Activated naive CD4-positive, alpha-beta T cell treated with anti-CD3 and anti-CD28 coated beads for 36 hours (primary cell): ENCODE results near the gene ACCSL. TPM values are rescaled to one million over a fixed set of nuclear protein-coding genes. Genes with fewer than 3 reads are reported as not detected.

Experiments used
- CTCF ChIA-PET: fragments of 350-600 bp; sonication (Branson Sonifier 250); formaldehyde crosslinking; loops from one replicate; lab custom pipeline; 2021; ENCODE audit warnings: antibody characterized with exemption; lab: Charles Lee
- DNase-seq: peaks from one replicate; pipeline ENCODE4 v3.0.0-alpha.2; 2020
- H3K27ac Mint-ChIP-seq: one replicate; pipeline ENCODE4 v1.8.0; 2021; ENCODE audit warnings: mild to moderate bottlenecking, mixed read lengths
- H3K27me3 Mint-ChIP-seq: one replicate; pipeline ENCODE4 v1.8.0; 2021; ENCODE audit warnings: low read depth, mixed read lengths
- H3K36me3 Mint-ChIP-seq: one replicate; pipeline ENCODE4 v1.8.0; 2021; ENCODE audit warnings: low read depth, mixed read lengths
- H3K4me1 Mint-ChIP-seq: one replicate; pipeline ENCODE4 v1.8.0; 2021; ENCODE audit warnings: low read depth, mixed read lengths
- H3K4me3 Mint-ChIP-seq: one replicate; pipeline ENCODE4 v1.8.0; 2021; ENCODE audit warnings: mild to moderate bottlenecking, moderate library complexity, mixed read lengths
- H3K9me3 Mint-ChIP-seq: one replicate; pipeline ENCODE4 v1.8.0; 2021; ENCODE audit warnings: mixed read lengths
- intact Hi-C: fragments of 100-400 bp; cut with micrococcal nuclease; formaldehyde crosslinking; loops from one replicate; pipeline ENCODE4 v1.15.1; 2023
- total RNA-seq, 2 experiments: library from RNA; stranded (reverse); gene quantifications; one replicate each; pipeline ENCODE4 v1.2.3, GENCODE V29; 2021

Gene ACCSL
- total RNA-seq, 2 experiments from 2014 or later = not detected

DNA sequence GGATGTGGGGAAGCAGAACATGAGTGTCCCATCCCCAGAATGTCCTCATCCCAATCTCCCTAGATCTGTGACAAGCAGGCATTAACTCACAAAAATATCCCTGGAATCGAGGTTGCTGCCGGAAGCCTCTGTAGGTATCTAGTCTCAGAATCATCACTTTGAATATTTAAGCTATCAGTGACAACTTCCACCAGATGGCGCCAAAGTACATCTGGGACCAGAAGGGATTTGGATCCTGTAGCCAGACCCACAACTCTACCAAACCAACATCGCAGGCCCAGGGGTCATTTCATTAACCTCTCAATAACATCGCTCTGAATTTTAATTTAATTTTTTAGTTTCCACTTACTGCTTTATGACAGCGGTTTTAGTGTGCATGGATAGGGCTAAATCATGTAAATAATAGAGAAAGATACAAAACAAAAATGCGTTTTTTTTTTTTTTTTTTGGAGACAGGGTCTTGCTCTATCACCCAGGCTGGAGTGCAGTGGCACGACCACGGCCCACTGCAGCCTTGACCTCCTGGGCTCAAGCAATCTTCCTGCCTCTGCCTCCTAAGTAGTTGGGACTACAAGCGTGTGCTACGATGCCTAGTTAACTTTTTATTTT lies 46.6 kb downstream of the ACCSL start:
- Mint-ChIP-seq H3K27ac (no peak overlapping the region), H3K4me1 (peaks cover 21% of the 10 kb centered on the region), H3K9me3 (no peaks in the 10 kb centered on the region), H3K4me3 (peak overlapping the region; percentile 55), H3K36me3 (no peaks in the 10 kb centered on the region), H3K27me3 (no peaks in the 10 kb centered on the region)
- peak; percentile 91 for DNase-seq
- CTCF ChIA-PET = interaction anchor here (0.6 to 5.3 kb wide), 23 partner anchors 10 to 446 kb away, joined by 3 to 60 read pairs (median 4); partner anchors contain the start of gene ACCS
- intact Hi-C loops = loop anchor here (1.0 to 10.0 kb wide), 4 partner anchors 24 to 520 kb away; no protein-coding TSS in a partner anchor

DNA sequence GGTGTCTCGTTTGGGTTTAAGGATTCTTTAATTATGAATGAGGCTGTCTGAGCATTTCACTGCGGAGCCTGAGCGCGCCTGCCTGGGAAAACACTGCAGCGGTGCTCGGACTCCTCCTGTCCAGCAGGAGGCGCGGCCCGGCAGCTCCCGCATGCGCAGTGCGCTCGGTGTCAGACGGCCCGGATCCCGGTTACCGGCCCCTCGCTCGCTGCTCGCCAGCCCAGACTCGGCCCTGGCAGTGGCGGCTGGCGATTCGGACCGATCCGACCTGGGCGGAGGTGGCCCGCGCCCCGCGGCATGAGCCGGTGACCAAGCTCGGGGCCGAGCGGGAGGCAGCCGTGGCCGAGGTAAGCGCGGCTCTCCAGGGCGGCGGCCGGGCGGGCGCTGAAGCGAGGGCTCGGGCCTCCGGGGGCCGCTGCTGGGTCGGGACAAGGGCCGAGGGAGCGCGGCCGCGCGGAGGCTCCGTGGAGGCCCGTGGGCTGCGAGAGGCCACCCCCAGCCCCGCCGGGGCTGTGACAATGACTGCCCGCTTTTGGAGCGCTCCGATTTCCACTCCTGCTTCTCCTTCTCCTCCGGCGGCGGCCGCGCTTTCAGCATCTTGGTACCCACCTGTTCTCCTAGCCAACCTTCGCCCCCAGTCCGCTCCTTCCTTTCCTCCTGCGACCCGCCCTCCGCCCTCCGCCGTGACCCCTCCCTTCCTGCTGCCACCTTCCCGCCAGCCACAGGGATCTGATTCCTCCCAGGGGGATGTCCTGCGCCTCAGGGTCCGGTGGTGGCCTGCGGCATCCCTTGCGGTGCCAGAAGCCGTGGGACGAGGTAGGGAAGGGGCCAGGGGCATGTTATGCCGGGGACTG lies 48.0 kb downstream of the ACCSL start, which contains the start of gene EXT2:
Gene EXT2 (plus strand): TSS at position 173 of the 854 bp plus-strand sequence. CDS start 12,035 bp downstream, outside the sequence.
- peaks cover 24% of the 10 kb centered on the region for H3K4me1 Mint-ChIP-seq
- intact Hi-C loops = loop anchor here (1.0 to 10.0 kb wide), 5 partner anchors 15 to 519 kb away; partner anchors contain the start of gene ACCS
- CTCF ChIA-PET = interaction anchor here (0.7 to 5.3 kb wide), 13 partner anchors 9 to 444 kb away, joined by 3 to 60 read pairs (median 4); no protein-coding TSS in a partner anchor
- peak; percentile 84 for DNase-seq
- H3K27ac Mint-ChIP-seq = no peak within 1 kb of the TSS
- peak within 1 kb of the TSS; percentile 87 for H3K4me3 Mint-ChIP-seq
- H3K36me3 Mint-ChIP-seq = peaks cover 1% of the 10 kb centered on the region
- no peaks in the 10 kb centered on the region for H3K27me3 Mint-ChIP-seq
- H3K9me3 Mint-ChIP-seq = no peaks in the 10 kb centered on the region

DNA sequence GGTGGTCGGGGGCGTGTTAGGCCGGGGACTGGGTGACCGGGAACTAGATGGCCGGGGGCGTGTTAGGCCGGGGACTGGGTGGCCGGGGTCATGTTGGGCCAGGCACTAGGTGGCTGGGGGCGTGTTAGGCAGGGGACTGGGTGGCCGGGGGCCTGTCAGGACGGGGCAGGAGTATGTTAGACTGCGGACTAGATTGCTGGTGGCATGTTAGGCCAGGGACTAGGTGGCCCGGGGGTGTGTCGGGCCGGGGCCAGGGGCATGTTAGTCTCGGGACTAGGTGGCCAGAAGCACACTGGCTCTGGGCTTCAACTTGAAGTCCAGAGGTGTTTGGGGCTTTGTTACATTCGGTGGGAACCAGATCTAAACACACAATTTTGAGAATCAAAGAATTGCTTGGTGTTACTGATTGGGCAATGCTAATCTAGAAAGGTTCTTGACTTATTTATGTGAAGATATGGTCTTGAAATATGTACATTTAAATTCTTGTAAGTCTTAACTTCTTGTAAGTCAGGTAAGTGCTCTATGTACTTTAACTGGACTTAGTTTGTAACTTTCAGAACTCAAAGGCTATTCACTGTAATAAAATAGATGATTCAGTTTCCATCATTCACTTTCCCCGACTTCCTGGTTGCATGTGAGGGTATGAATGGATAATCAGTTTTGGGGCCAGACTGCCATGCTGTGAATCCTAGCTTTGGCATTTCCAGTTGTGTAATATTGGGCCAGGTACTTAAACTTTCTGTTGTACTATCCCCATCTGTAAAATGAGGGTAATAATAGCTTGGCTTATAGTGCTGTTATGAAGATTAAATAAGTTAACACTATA lies 48.8 kb downstream of the ACCSL start:
- no peak for DNase-seq
- Mint-ChIP-seq H3K36me3 (peaks cover 1% of the 10 kb centered on the region), H3K27me3 (no peaks in the 10 kb centered on the region), H3K9me3 (no peaks in the 10 kb centered on the region), H3K4me3 (peak overlapping the region; percentile 87), H3K27ac (no peak overlapping the region), H3K4me1 (peaks cover 27% of the 10 kb centered on the region)
- CTCF ChIA-PET = interaction anchor here (0.6 to 0.7 kb wide), 2 partner anchors 10 to 189 kb away, joined by 3 to 4 read pairs; no protein-coding TSS in a partner anchor
- intact Hi-C loops = loop anchor here (5.0 to 10.0 kb wide), 2 partner anchors 96 to 518 kb away; no protein-coding TSS in a partner anchor

DNA sequence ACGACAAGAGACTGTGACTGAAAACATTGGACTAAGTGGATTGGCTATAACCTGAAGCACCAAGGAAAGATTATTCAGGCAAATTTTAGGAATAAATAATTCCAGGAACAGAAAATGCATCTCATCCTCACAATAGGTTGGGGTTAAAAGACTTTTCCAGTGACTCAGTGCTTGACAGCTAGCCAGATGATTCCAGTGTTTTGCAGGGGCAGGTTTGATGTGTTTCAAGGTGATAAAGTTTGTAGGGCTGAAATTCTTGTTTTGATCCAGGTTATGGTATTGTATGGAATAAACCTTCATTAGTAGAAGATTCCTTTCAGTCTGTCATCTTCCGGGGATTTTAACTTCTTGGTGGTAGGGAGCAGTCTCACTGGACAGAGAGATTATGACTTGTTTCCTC lies 50.0 kb downstream of the ACCSL start:
- no peak for DNase-seq
- intact Hi-C loops = loop anchor here (5.0 to 10.0 kb wide), 2 partner anchors 94 to 517 kb away; no protein-coding TSS in a partner anchor
- H3K4me3 Mint-ChIP-seq = no peak overlapping the region
- CTCF ChIA-PET = no interaction called here
- H3K36me3 Mint-ChIP-seq = peaks cover 1% of the 10 kb centered on the region
- H3K27me3 Mint-ChIP-seq = no peaks in the 10 kb centered on the region
- no peaks in the 10 kb centered on the region for H3K9me3 Mint-ChIP-seq
- H3K4me1 Mint-ChIP-seq = peaks cover 37% of the 10 kb centered on the region
- H3K27ac Mint-ChIP-seq = no peak overlapping the region

DNA sequence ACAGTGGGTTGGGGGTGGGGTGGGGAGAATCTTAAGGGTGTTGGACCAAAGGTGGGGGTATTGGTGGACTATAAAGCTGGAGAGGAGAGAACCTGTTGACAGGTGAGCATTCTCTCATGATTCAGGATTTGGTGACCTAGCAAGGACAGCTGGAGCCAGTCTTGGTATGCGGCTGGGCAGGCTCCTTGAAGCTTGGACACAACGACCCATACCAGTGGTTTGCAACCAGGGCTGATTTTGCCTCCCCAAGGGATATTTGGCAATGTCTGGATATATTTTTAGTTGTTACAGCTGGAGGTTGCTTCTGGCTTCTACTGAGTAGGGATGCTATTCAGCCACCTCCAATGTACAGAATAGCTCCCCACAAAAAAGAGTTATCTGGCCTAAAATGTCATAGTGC lies 53.3 kb downstream of the ACCSL start:
- peaks cover 1% of the 10 kb centered on the region for H3K36me3 Mint-ChIP-seq
- no peak overlapping the region for H3K27ac Mint-ChIP-seq
- H3K27me3 Mint-ChIP-seq = no peaks in the 10 kb centered on the region
- H3K4me3 Mint-ChIP-seq = no peak overlapping the region
- intact Hi-C loops = no loop called here
- H3K4me1 Mint-ChIP-seq = peaks cover 36% of the 10 kb centered on the region
- no peaks in the 10 kb centered on the region for H3K9me3 Mint-ChIP-seq
- CTCF ChIA-PET = interaction anchor here (1.0 kb wide), 1 partner anchor 91 kb away, joined by 3 read pairs; no protein-coding TSS in a partner anchor
- DNase-seq = no peak

DNA sequence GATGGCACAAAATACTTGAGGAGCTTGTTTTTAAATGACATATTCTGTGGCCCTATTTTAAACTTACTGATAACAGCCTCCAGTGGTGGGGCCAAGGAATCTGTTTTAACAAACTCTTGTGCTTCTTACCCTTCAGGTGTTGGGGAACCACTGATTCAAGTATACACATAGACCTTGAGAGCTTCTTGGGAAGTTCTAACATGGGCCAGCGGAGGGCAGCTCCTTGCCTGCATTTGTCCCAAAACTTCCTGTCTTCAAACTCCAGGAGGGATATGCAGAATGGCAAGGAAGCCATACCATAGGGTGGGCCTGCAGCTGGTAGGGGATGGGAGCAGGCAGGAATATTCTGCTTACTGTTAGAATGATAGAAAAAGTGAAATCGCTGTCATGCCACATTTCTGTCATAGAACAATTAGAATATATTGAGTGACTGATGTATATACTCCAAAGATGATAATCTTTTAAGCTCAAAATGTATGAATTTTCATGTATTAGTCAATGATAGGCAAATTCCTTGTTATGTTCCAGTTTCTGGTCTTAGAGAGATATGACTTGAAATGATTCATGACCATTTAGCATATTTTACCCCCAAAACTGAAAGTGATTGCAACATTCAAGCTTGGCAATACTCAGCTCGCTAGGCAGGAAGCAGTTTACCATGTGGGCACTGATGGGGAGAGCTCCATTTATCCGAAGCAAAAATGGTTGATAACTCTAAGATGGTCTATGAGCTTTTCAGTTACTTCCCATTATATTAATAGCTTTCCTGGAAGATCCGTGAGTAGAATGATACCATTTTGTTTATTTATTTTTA lies 56.9 kb downstream of the ACCSL start:
- H3K36me3 Mint-ChIP-seq = no peaks in the 10 kb centered on the region
- H3K27me3 Mint-ChIP-seq = no peaks in the 10 kb centered on the region
- H3K4me3 Mint-ChIP-seq = no peak overlapping the region
- intact Hi-C loops = loop anchor here (1.0 kb wide), 1 partner anchor 426 kb away; no protein-coding TSS in a partner anchor
- no peaks in the 10 kb centered on the region for H3K9me3 Mint-ChIP-seq
- H3K4me1 Mint-ChIP-seq = peaks cover 26% of the 10 kb centered on the region
- peak overlapping the region; percentile 13 for H3K27ac Mint-ChIP-seq
- no peak for DNase-seq
- CTCF ChIA-PET = interaction anchor here (0.6 to 4.3 kb wide), 9 partner anchors 9 to 419 kb away, joined by 3 to 60 read pairs (median 3); partner anchors contain the start of gene EXT2

DNA sequence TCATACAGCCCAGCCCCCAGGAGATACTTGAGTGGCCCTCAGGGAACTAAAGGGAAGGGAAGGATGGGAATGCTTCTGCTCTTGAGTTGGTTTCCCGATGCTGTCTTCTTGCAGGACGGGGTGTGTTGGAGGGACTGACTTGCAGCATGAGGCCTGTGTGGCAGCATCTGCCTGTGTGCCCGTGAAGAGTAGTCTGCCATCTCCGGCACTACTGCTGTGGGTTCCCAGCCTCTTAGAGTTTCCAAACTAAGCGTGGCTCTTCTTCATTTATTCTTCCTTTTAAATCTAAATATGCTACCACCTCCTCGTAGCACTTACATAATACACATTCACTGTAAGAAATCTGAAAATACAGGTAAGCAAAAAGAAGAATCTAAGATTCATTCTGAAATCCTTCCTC lies 60.5 kb downstream of the ACCSL start:
- Mint-ChIP-seq H3K27me3 (no peaks in the 10 kb centered on the region), H3K4me1 (peaks cover 18% of the 10 kb centered on the region), H3K27ac (no peak overlapping the region), H3K9me3 (no peaks in the 10 kb centered on the region), H3K4me3 (no peak overlapping the region), H3K36me3 (peaks cover 11% of the 10 kb centered on the region)
- CTCF ChIA-PET = no interaction called here
- intact Hi-C loops = no loop called here
- DNase-seq = no peak

Other genes with a start within 250 kb of the ACCSL start
- gene ALKBH3, start 167.2 kb upstream of the ACCSL start, total RNA-seq = 10 to 100 TPM; 33.5 to 36.6 TPM
- gene C11orf96, start 105.3 kb upstream of the ACCSL start, total RNA-seq = 1 to 10 TPM in 1 of 2 experiments, under 1 TPM in 1; 0.81 to 1.1 TPM
- 10 to 100 TPM; 16.2 to 16.6 TPM for gene ACCS, start 18.3 kb downstream of the ACCSL start, total RNA-seq
- gene EXT2, start 47.7 kb downstream of the ACCSL start, total RNA-seq = 10 to 100 TPM; 23.8 to 26.2 TPM